HG03159 (cell line): ENCODE results near the gene APLNR.
"Not testable (repeated sequence)": the region's sequence is repeated elsewhere in the genome, so short reads cannot be mapped to it uniquely, and the experiment has no call there.

Source experiments
- ATAC-seq: cut with Tn5 transposase; IDR thresholded peaks from one replicate; pipeline ENCODE4 v1.9.1; 2021; ENCODE audit warnings: mild to moderate bottlenecking, moderate library complexity; ENCODE audit not compliant: unreplicated experiment

The APLNR gene

DNA sequence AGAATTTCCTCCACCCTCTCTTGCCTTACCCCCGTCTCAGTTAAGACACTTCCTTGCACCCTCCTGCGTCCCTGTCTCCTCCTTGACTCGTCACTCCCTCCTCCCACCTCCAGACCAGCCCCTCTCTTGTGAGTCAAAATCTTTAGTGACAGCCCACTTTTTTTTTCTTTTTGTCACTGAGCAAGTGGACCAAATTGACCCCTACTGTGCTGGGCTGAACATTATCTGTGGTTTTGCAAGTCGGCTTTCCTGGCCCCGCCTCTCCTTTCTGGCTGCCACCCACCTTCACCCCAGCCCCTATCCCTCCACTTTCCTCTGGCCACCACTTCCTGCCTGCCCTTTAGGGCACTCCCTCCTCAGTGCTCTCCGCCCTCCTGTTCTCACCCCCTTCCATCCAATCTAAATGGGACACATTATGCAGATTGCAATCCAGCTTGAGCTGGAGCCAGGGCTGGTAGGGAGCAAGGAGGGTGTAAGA lies at the start of gene APLNR:
APLNR (minus strand) TSS at position 47 of the 478 bp plus-strand sequence. CDS start 246 bp downstream, outside the sequence.
- no peak for ATAC-seq

- no peak for ATAC-seq
These were observed 46.4 kb upstream of the APLNR start for GRCh38 chr11:57283231-57283990.

DNA sequence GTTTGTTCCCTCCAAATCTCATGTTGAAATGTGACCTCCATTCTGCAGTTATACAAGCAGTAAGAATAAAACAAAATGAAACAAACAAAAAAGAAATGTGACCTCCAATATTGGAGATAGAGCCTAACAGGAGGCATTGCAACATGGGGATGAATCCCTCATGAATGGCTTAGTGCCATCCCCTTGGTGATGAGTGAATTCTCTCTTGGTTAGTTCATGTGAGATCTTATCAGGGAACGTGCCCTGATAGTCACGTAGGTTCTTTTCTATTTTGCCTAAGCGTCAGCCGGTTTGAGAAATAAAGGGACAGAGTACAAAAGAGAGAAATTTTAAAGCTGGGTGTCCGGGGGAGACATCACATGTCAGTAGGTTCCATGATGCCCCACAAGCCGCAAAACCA lies 44.5 kb upstream of the APLNR start:
- not testable (repeated sequence) for ATAC-seq

DNA sequence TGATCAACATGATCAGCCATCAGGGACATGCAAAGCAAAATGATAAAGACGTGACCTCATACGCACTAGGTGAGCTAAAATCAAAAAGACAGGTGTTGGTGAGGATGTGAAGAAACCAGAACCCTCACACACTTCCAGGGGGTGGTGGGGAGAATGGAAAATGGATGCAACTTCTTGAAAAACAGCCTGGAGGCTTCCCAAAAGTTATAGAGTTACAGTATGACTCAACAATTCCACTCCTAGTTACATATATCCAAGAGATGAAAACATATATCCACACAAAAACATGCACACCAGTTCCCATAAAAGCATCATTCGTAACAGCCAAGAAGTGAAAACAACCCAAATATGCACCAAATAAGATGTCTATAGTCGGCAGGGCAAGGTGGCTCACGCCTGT lies 42.1 kb upstream of the APLNR start:
- ATAC-seq: no peak

DNA sequence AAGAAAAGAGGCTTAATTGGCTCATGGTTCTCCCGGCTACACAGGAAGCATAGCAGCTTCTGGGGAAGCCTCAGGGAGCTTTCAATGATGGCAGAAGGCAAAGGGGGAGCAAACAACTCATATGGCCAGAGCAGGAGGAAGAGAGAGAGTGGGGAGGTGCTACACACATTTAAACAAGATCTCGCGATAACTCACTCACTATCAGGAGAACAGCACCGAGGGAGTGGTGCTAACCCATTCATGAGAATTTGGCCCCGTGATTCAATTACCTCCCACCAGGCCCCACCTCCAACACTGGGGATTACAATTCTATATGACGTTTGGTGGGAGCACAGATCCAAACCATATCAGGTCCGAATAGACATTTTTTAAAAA lies 41.7 kb upstream of the APLNR start:
- ATAC-seq: no peak

- ATAC-seq: peak; percentile 79
These were observed 41.0 kb upstream of the APLNR start for GRCh38 chr11:57277845-57278720.

DNA sequence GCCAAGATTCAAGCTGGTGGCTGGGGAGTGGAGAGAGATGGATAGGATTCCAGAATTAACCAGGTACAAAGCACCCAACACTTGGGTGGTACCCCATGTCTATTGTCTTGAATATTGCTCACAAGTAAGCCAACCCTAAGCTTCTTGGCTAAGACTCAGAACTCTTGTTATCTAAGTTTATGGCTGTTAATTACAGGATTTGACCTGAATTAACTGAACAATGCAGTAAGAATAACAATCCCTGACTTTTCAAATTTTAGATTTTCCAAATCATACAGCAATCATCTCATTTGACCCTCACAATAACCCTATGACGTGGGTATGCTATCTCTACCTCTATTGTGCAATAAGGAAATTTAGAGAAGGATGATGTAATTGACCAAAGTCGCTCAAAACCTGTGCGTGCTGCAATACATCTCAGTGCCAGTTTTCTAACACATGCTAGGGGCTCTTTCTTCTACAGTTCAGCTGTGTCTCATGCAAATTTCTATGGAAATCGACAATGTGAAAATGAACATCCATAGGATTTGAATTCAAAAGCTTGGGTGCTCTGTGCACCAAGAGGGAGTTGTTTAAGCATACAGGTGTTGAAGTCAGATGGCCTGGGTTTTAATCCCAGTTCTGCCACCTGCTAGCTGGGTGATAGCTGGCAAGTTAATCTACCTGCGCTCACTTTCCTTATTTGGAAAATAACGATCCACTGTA lies 40.1 kb upstream of the APLNR start:
- ATAC-seq: no peak

- ATAC-seq: no peak
These were observed 39.3 kb upstream of the APLNR start for GRCh38 chr11:57276169-57276970.

DNA sequence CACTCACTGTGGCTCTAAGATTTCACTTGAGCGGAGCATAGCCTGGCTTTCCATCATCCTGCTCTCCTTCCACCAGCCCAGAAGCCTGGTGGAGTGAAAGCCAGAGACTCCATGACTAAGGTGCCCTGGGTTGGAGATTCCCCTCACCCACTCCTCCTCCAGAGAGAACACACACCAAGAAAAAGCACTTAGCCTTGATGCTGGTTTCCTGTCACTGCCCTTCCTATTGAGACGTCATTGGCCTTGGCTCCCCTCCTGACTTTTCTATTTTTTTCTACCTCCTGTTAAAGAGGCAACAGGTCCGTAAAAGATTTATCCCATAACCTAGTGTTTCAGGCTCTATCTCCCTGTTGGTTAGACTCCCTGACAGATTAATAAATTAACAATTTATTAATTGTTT lies 38.5 kb upstream of the APLNR start:
- no peak for ATAC-seq

DNA sequence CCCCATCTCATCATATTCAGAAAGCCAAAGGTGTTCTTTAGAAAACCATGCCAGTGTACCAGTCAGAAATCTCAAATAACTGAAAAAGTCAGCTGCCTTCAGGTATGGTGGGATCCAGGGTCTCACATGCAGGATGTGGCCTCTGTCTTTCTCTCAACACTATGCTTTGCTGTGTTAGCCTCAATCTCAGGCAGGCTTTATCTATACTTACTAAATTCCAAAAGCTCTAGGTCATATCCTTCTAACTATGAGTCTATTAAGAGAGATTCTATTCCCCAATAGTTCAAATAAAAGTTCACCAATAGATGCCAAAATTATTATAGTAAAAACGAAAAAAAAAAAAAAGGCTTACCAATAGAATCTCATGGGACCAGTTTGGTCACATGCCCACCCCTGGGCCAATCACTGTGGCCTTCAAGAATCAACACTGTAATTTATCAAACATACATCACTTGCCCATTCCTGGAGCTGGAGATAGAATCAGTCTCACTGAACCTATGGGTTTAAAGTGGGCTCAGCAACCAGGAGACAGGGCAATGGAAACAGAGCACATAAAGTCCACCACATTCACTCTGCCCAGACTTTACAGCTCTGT lies 38.0 kb upstream of the APLNR start:
- no peak for ATAC-seq

- ATAC-seq: no peak
These were observed 36.5 kb upstream of the APLNR start for GRCh38 chr11:57273448-57274058.

DNA sequence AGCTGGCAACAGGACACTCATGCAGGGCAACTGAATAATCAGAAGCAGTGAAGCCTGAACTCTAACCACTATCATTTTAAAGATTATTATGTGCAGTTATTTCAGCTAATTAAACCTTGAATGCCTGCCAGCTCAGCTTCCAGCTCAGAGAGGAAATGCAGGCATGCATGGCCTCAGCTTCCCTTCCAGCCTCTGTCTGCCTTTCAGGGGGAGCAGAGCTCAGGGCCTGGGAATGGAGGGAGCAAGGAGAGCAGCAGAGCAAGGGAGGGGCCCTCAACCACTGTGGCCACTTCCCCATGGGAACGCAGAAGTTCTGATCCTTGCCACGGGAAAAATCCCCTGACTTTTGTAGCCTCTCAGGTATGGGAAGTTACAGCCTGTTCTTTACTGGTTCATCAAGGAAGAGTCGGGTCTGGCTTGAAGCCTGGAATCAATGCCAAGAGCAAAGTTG lies 32.5 kb upstream of the APLNR start:
- ATAC-seq: no peak

DNA sequence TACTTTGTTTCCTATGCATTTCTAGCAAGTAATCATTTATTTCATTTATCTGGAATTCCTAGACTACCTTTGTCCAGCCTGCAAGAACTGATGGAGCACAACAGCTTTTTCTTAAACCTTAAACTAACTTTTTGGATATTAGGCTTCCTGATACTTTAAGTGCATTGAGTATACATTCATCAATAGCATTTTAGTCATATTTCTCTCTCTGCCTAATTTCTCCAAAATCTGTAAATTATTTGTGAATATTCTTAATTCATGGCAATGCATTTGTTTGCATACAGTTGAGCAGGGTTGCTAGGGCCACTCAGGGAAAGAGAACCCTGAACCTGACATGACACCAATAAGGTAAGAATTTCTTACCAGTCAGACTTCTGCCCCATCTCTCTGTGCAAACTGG lies 29.1 kb upstream of the APLNR start:
- ATAC-seq: no peak

- no peak for ATAC-seq
These were observed 26.3 kb upstream of the APLNR start for GRCh38 chr11:57263351-57263750.

- no peak for ATAC-seq
These were observed 25.1 kb upstream of the APLNR start for GRCh38 chr11:57262157-57262556.

- ATAC-seq: no peak
These were observed 24.1 kb upstream of the APLNR start for GRCh38 chr11:57260937-57261783.

- no peak for ATAC-seq
These were observed 19.1 kb upstream of the APLNR start for GRCh38 chr11:57256119-57256518.

DNA sequence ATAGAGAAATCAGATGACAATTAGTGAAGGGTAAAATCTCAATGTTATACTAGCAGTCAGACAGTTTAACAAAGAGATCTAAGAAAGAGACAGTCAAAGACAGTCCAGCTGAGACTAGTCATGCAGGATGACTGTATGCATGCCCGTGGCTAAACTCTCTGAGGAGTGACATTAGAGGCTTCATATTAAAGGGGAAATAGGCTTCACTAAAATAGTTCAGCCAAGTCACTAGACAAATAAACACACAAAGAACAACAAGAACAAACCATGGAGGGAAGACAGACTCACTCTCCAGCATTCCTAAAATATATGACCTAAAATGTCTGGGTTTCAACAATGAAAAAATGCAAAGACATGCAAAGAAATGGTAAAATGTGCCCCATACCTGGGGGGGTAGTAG lies 18.6 kb upstream of the APLNR start:
- no peak for ATAC-seq

DNA sequence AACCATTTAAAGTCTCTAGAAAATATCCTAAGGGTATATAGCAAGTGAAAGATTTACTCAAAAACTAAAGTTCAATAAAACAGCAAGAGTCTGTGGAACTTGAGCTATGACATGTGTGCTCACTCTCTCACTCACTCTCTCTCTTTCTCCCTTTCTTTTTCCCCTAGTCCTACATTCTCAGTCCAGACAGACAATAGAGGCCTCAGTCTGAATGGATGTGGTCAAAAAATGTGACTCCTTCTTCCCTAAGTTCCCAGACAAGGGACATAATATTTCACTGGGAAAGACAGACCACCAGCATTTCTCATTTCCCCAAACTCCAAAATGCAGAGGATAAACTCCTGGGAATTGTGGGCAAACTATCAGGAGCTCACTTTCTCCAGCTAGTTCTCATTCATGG lies 17.6 kb upstream of the APLNR start:
- ATAC-seq: no peak
